Neuronal stem cell (in vitro differentiated cells): ENCODE data around the gene PEX26.

ENCODE experiments used
- DNase-seq: peaks from one replicate; pipeline ENCODE4 v3.0.0-alpha.2; 2013; ENCODE audit warnings: low spot score
- H2AFZ ChIP-seq: one replicate; pipeline ENCODE4 v1.6.1; 2013; ENCODE audit warnings: mild to moderate bottlenecking, low read length, inconsistent platforms
- H2AK5ac ChIP-seq: 2 replicates; pipeline ENCODE4 v1.6.1; 2013; ENCODE audit warnings: low read depth, mild to moderate bottlenecking, inconsistent platforms, low read length, moderate library complexity, mixed read lengths
- H2BK120ac ChIP-seq: 2 replicates; pipeline ENCODE4 v1.6.1; 2013; ENCODE audit warnings: low read depth, mild to moderate bottlenecking, inconsistent platforms, low read length, moderate library complexity, mixed read lengths
- H2BK12ac ChIP-seq: one replicate; pipeline ENCODE4 v1.6.1; 2013; ENCODE audit warnings: low read length, inconsistent platforms
- H2BK15ac ChIP-seq: 2 replicates; pipeline ENCODE4 v1.6.1; 2013; ENCODE audit warnings: mild to moderate bottlenecking, low read length, inconsistent platforms, mixed read lengths
- H2BK5ac ChIP-seq: one replicate; pipeline ENCODE4 v1.6.1; 2013; ENCODE audit warnings: inconsistent platforms, mild to moderate bottlenecking, low read length, moderate library complexity
- H3K14ac ChIP-seq: one replicate; pipeline ENCODE4 v1.6.1; 2013; ENCODE audit warnings: low read length, inconsistent platforms
- H3K18ac ChIP-seq: 2 replicates; pipeline ENCODE4 v1.6.1; 2013; ENCODE audit warnings: low read length, inconsistent platforms
- H3K23ac ChIP-seq: 2 replicates; pipeline ENCODE4 v1.6.1; 2013; ENCODE audit warnings: low read depth, mild to moderate bottlenecking, mixed read lengths, low read length, inconsistent platforms; ENCODE audit not compliant: poor library complexity
- H3K27ac ChIP-seq: replicated peaks from 3 replicates; pipeline ENCODE4 v1.5.1; 2013; ENCODE audit warnings: low read length, inconsistent platforms
- H3K27me3 ChIP-seq, 3 experiments: 2 replicates each; pipeline ENCODE4 v1.6.1; 2013; ENCODE audit warnings: low read length in 3 of 3, mild to moderate bottlenecking in 2 of 3, inconsistent platforms in 1 of 3, low read depth in 1 of 3, mixed read lengths in 1 of 3, moderate library complexity in 1 of 3; ENCODE audit not compliant: control insufficient read depth in 3 of 3, insufficient read depth in 3 of 3
- H3K36me3 ChIP-seq, 2 donors: replicated peaks in 1 of 2; 2 replicates each; pipeline ENCODE4 v1.6.1; 2013; ENCODE audit warnings: low read length in 2 of 2; ENCODE audit not compliant: control insufficient read depth in 2 of 2, insufficient read depth in 2 of 2
- H3K4ac ChIP-seq: 2 replicates; pipeline ENCODE4 v1.6.1; 2013; ENCODE audit warnings: inconsistent platforms, mild to moderate bottlenecking, low read length, moderate library complexity
- H3K4me1 ChIP-seq, 2 donors: 1 replicate in 1 of 2; 2 replicates in 1 of 2; pipeline ENCODE4 v1.6.1; 2013; ENCODE audit warnings: low read length in 2 of 2, low read depth in 1 of 2; ENCODE audit not compliant: control insufficient read depth in 2 of 2, insufficient read depth in 1 of 2
- H3K4me2 ChIP-seq: one replicate; pipeline ENCODE4 v1.6.1; 2013; ENCODE audit warnings: mild to moderate bottlenecking, low read length, inconsistent platforms; ENCODE audit not compliant: insufficient read depth, poor library complexity, severe bottlenecking
- H3K4me3 ChIP-seq, 2 donors: 2 replicates each; pipeline ENCODE4 v1.5.1; 2013; ENCODE audit warnings: low read length in 2 of 2, mild to moderate bottlenecking in 2 of 2, inconsistent platforms in 1 of 2, moderate library complexity in 1 of 2
- H3K79me1 ChIP-seq: one replicate; pipeline ENCODE4 v1.6.1; 2013; ENCODE audit warnings: low read depth, mild to moderate bottlenecking, inconsistent platforms, low read length, moderate library complexity
- H3K9ac ChIP-seq: one replicate; pipeline ENCODE4 v1.6.1; 2013; ENCODE audit warnings: mild to moderate bottlenecking, low read depth, low read length, inconsistent platforms; ENCODE audit not compliant: poor library complexity
- H3K9me3 ChIP-seq, 2 donors: replicated peaks in 1 of 2; 2 replicates each; pipeline versions ENCODE3 to v1.6.1; 2013; ENCODE audit warnings: low read length in 2 of 2, mild to moderate bottlenecking in 2 of 2, inconsistent platforms in 1 of 2, low read depth in 1 of 2, mixed read lengths in 1 of 2, moderate library complexity in 1 of 2; ENCODE audit not compliant: control insufficient read depth in 2 of 2, insufficient read depth in 1 of 2
- H4K8ac ChIP-seq: one replicate; pipeline ENCODE4 v1.6.1; 2013; ENCODE audit warnings: low read depth, mild to moderate bottlenecking, inconsistent platforms, low read length, moderate library complexity
- H4K91ac ChIP-seq: one replicate; pipeline ENCODE4 v1.6.1; 2013; ENCODE audit warnings: low read length, low read depth, mild to moderate bottlenecking, inconsistent platforms; ENCODE audit not compliant: poor library complexity
- WGBS, 2 donors: extraction: QIAGEN DNeasy Blood & Tissue Kit; methylation state at CpG; one replicate each; pipeline ENCODE4 v1.1.7; 2013; ENCODE audit warnings: missing lambda C conversion rate in 2 of 2, mixed read lengths in 1 of 2; ENCODE audit not compliant: insufficient read length in 2 of 2, insufficient replicate concordance in 1 of 2; ENCODE audit errors: extremely low coverage in 2 of 2; 5-methylcytosine and 5-hydroxymethylcytosine counted together

The PEX26 gene

GRCh38 chr22:18091916-18092526, 14.2 kb downstream of the PEX26 start:
- Histone ChIP-seq H3K9ac (no peak overlapping the region), H3K4me3 (no peak overlapping the region), H3K4ac (no peak overlapping the region), H3K27me3 (no peaks in the 10 kb centered on the region), H3K79me1 (peaks cover 2% of the 10 kb centered on the region), H2BK5ac (no peak overlapping the region), H2AK5ac (no peak overlapping the region), H3K36me3 (peaks cover 24 to 48% of the 10 kb centered on the region in 2 donors), H3K23ac (no peak overlapping the region), H2BK120ac (no peak overlapping the region), H2AFZ (no peak overlapping the region), H2BK12ac (no peak overlapping the region), H3K9me3 (no peaks in the 10 kb centered on the region), H4K8ac (no peak overlapping the region), H4K91ac (no peak overlapping the region), H3K18ac (no peak overlapping the region), H3K4me1 (peaks cover 0 to 2% of the 10 kb centered on the region in 2 donors), H3K4me2 (no peak overlapping the region), H3K27ac (no peak overlapping the region), H3K14ac (no peak overlapping the region), H2BK15ac (no peak overlapping the region)
- WGBS, 2 donors, result no CpG with 5 or more reads among the region's 22 CpGs
- DNase-seq, result no peak

- H3K18ac ChIP-seq, result peak overlapping the region; percentile 45
- no peak overlapping the region for H2BK15ac ChIP-seq
- H2AFZ ChIP-seq, result no peak overlapping the region
- H3K4ac ChIP-seq, result no peak overlapping the region
- no peak overlapping the region for H3K4me3 ChIP-seq
- H2BK120ac ChIP-seq, result no peak overlapping the region
- H3K14ac ChIP-seq, result no peak overlapping the region
- no peak overlapping the region for H2BK5ac ChIP-seq
- H2AK5ac ChIP-seq, result no peak overlapping the region
- H3K4me2 ChIP-seq, result no peak overlapping the region
- H4K8ac ChIP-seq, result no peak overlapping the region
- no peak overlapping the region for H3K9ac ChIP-seq
- WGBS, 2 donors, result no CpG with 5 or more reads among the region's 6 CpGs
- no peak for DNase-seq
- H3K79me1 ChIP-seq, result no peaks in the 10 kb centered on the region
- no peak overlapping the region for H2BK12ac ChIP-seq
- H4K91ac ChIP-seq, result no peak overlapping the region
- no peaks in the 10 kb centered on the region for H3K27me3 ChIP-seq
- H3K27ac ChIP-seq, result no peak overlapping the region
- H3K36me3 ChIP-seq, result peaks cover 13 to 32% of the 10 kb centered on the region in 2 donors
- no peak overlapping the region for H3K23ac ChIP-seq
- H3K4me1 ChIP-seq, result peaks cover 0 to 2% of the 10 kb centered on the region in 2 donors
- H3K9me3 ChIP-seq, result no peaks in the 10 kb centered on the region
Measured at GRCh38 chr22:18093661-18094060, 15.9 kb downstream of the PEX26 start.

DNA sequence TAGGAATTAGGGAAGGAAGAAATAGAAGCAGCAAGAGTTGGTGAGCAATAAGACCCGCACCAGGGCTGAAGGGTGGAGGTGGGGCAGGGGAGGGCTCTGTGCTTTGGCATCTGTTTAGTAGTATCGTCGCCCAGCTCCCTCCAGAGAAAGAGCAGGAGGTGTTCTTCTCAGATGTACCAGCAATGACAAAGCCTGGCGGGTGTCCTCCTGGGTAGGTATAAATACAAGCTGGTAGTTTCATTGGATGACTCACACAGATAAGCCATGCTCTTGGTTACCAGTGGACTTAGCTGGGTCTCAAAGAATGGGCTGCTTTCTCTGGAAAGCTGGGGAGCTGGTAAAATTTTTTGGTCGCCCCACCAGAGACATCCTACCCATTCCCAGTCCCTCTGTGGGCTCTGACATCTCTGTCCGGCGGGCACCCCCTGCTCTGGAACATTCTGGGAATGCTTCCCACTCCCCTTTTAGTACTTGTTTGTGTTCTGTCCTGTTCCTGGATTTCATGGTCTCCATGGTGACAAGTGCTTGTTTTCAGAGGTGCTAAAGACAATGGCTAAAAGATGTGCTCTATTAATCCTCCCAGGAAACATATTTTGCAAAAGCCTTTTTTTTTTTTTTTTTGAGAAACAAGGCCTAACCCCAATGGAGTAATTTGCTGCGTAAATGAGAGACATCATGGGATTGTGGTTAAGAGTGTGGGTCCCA, 17.5 kb downstream of the PEX26 start:
- peaks cover 7 to 22% of the 10 kb centered on the region in 2 donors for H3K36me3 ChIP-seq
- no peaks in the 10 kb centered on the region for H3K9me3 ChIP-seq
- no peak overlapping the region for H2BK15ac ChIP-seq
- H2BK12ac ChIP-seq, result no peak overlapping the region
- no peak overlapping the region for H4K8ac ChIP-seq
- no peak overlapping the region for H2AFZ ChIP-seq
- H3K4me2 ChIP-seq, result no peak overlapping the region
- no peak overlapping the region for H3K14ac ChIP-seq
- H3K9ac ChIP-seq, result no peak overlapping the region
- H2AK5ac ChIP-seq, result no peak overlapping the region
- DNase-seq, result no peak
- no peak overlapping the region for H3K27ac ChIP-seq
- no peak overlapping the region for H3K23ac ChIP-seq
- peaks cover 0 to 2% of the 10 kb centered on the region in 2 donors for H3K4me1 ChIP-seq
- no CpG with 5 or more reads among the region's 8 CpGs for WGBS, 2 donors
- no peak overlapping the region for H3K4me3 ChIP-seq
- no peaks in the 10 kb centered on the region for H3K27me3 ChIP-seq
- no peak overlapping the region for H2BK5ac ChIP-seq
- no peaks in the 10 kb centered on the region for H3K79me1 ChIP-seq
- no peak overlapping the region for H2BK120ac ChIP-seq
- H3K18ac ChIP-seq, result no peak overlapping the region
- H3K4ac ChIP-seq, result no peak overlapping the region
- H4K91ac ChIP-seq, result no peak overlapping the region

DNA sequence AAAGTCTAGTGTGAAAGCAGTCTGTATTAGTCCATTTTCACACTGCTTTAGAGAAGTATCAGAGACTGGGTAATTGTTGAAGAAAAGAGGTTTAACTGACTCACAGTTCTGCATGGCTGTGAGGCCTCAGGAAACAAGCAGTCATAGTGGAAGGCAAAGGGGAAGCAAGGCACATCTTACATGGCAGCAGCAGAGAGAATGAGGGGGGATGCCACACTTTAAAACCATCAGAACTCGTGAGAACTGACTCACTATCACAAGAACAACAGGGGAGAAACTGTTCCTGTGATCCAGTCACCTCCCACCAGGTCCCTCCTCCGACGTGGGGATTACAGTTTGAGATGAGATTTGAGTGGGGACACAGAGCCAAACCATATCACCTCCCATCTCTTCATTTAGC, 19.0 kb downstream of the PEX26 start:
- Histone ChIP-seq H4K91ac (no peak overlapping the region), H3K9me3 (no peaks in the 10 kb centered on the region), H2AK5ac (no peak overlapping the region), H3K79me1 (no peaks in the 10 kb centered on the region), H2BK120ac (no peak overlapping the region), H3K14ac (no peak overlapping the region), H3K4me3 (no peak overlapping the region), H2BK12ac (no peak overlapping the region), H3K18ac (no peak overlapping the region), H2AFZ (no peak overlapping the region), H3K27me3 (no peaks in the 10 kb centered on the region), H3K4ac (no peak overlapping the region), H3K9ac (no peak overlapping the region), H3K4me1 (peaks cover 0 to 2% of the 10 kb centered on the region in 2 donors), H3K27ac (no peak overlapping the region), H3K36me3 (peaks cover 6 to 9% of the 10 kb centered on the region in 2 donors), H3K23ac (no peak overlapping the region), H4K8ac (no peak overlapping the region), H2BK5ac (no peak overlapping the region), H2BK15ac (no peak overlapping the region), H3K4me2 (no peak overlapping the region)
- WGBS, 2 donors, result no CpG with 5 or more reads among the region's 3 CpGs
- DNase-seq, result no peak
